SH-SY5Y (cell line): ENCODE measurements around the gene SPESP1.

Experiments
- GATA2 ChIP-seq: IDR thresholded peaks from 2 replicates; pipeline ENCODE4 v1.6.1; 2011; ENCODE audit warnings: mild to moderate bottlenecking, low read depth, low read length
- GATA3 ChIP-seq: IDR thresholded peaks from 2 replicates; pipeline ENCODE4 v1.6.1; 2011; ENCODE audit warnings: low read depth, mild to moderate bottlenecking, low read length, moderate library complexity

The SPESP1 gene

GRCh38 chr15:68994149-68994548, 63.8 kb downstream of the SPESP1 start:
- TF ChIP-seq GATA3 (no peak), GATA2 (no peak)

- TF ChIP-seq GATA2: no peak
- TF ChIP-seq GATA3: no peak
These were observed 64.8 kb downstream of the SPESP1 start for GRCh38 chr15:68994981-68995761.
